Measurements from ENCODE around the gene HLA-DMB. TPM values are rescaled to one million over a fixed set of nuclear protein-coding genes. Genes with fewer than 3 reads are reported as not detected.

Gene HLA-DMB
- total RNA-seq, 1 experiment from 2014 or later, result 1.7 TPM

GRCh38 chr6:32938494-32938893 lies 2.3 kb downstream of the HLA-DMB start:
- H3K4me1 ChIP-seq (ENCODE audit: insufficient read depth, low read length), result no peaks in the 10 kb centered on the region
- no CpG with 5 or more reads among the region's 7 CpGs for WGBS (ENCODE audit: extremely low coverage, insufficient read length, low lambda C conversion rate)
- H3K36me3 Mint-ChIP-seq (ENCODE audit: insufficient read depth in 1 of 3, low read depth in 3 of 3), result no peaks in the 10 kb centered on the region
- H3K4me1 Mint-ChIP-seq, result peaks cover 9 to 12% of the 10 kb centered on the region in 2 experiments
- no peak overlapping the region for H2AK5ac ChIP-seq (ENCODE audit: insufficient read length, low read length)
- H3K56ac ChIP-seq (ENCODE audit: insufficient read length, low read depth, low read length), result no peak overlapping the region
- H3K27ac Mint-ChIP-seq, result no peak overlapping the region
- TF ChIP-seq CTCF (conservative IDR thresholded peaks at IDR 0.05), result no peak
- no peaks in the 10 kb centered on the region for H3K79me1 ChIP-seq (ENCODE audit: insufficient read depth, low read depth, low read length, poor library complexity, severe bottlenecking)
- H3K27me3 Mint-ChIP-seq (ENCODE audit: low read depth), result peaks cover 18% of the 10 kb centered on the region
- no peak overlapping the region for H2BK15ac ChIP-seq (ENCODE audit: low read depth, low read length)
- no peak overlapping the region for H3K23ac ChIP-seq (ENCODE audit: insufficient read length, low read depth, low read length)
- no peak overlapping the region for H2BK120ac ChIP-seq (ENCODE audit: low read depth, low read length, poor library complexity, severe bottlenecking)
- no peak overlapping the region for H2BK5ac ChIP-seq (ENCODE audit: insufficient read length, low read length)
- H3K4me3 Mint-ChIP-seq, result no peak overlapping the region
- no peak overlapping the region for H2BK12ac ChIP-seq (ENCODE audit: insufficient read length, low read depth, low read length)
- H3K9ac ChIP-seq (ENCODE audit: extremely low read depth, insufficient read length, low read length), result no peak overlapping the region
- H4K5ac ChIP-seq (ENCODE audit: insufficient read length, low read depth, low read length), result no peak overlapping the region
- H3K79me2 ChIP-seq (ENCODE audit: insufficient read depth, low read length), result no peaks in the 10 kb centered on the region
- H3K14ac ChIP-seq (ENCODE audit: insufficient read depth, low read length), result no peak overlapping the region
- no peaks in the 10 kb centered on the region for H3K9me3 Mint-ChIP-seq
- no peak overlapping the region for H2BK20ac ChIP-seq (ENCODE audit: low read depth, low read length, poor library complexity, severe bottlenecking)
- no peak overlapping the region for H3T11ph ChIP-seq (ENCODE audit: low read length)
- DNase-seq, result no peak
- H4K20me1 ChIP-seq (ENCODE audit: control insufficient read depth, insufficient read depth, insufficient read length), result peaks cover 2% of the 10 kb centered on the region
- no peaks in the 10 kb centered on the region for H3K9me3 ChIP-seq (ENCODE audit: control insufficient read depth, low read depth, low read length)
- H2AFZ ChIP-seq (ENCODE audit: low read length), result no peak overlapping the region
- no peaks in the 10 kb centered on the region for H3K27me3 ChIP-seq (ENCODE audit: insufficient read depth, low read length)
- H3K27ac ChIP-seq (ENCODE audit: insufficient read length, low read depth, low read length), result no peak overlapping the region
- no peak overlapping the region for H4K8ac ChIP-seq (replicated peaks; ENCODE audit: insufficient read length, low read depth, low read length)
- no peaks in the 10 kb centered on the region for H3K23me2 ChIP-seq (ENCODE audit: insufficient read length, low read depth, low read length, poor library complexity, severe bottlenecking)
- H3K4me2 ChIP-seq (ENCODE audit: insufficient read depth, insufficient read length, low read length), result no peak overlapping the region
- H3K4ac ChIP-seq (ENCODE audit: low read depth, low read length), result no peak overlapping the region
- H4K91ac ChIP-seq (ENCODE audit: insufficient read length, low read depth, low read length), result no peak overlapping the region
- H3K18ac ChIP-seq (ENCODE audit: insufficient read length, low read depth, low read length), result no peak overlapping the region
